Calu3 (cell line): ENCODE measurements around the gene ZNF544. TPM values are rescaled to one million over a fixed set of nuclear protein-coding genes. Genes with fewer than 3 reads are reported as not detected.

ENCODE experiments used
- BruUV-seq: library from RNA; stranded (reverse); fragments of 400-500 nt; replicated peaks from 2 replicates; lab custom pipeline; 2021; lab: Mats Ljungman, UMichigan
- CTCF ChIA-PET: fragments of 300-600 bp; sonication (Branson Sonifier 250); formaldehyde crosslinking; loops from one replicate; lab custom pipeline; 2022; ENCODE audit warnings: antibody characterized with exemption; lab: Charles Lee
- DNase-seq: peaks from one replicate; pipeline ENCODE4 v3.0.0; 2022
- H3K27ac Mint-ChIP-seq: one replicate; pipeline ENCODE4 v1.8.0; 2022; ENCODE audit warnings: mixed read lengths; ENCODE audit not compliant: unreplicated experiment
- H3K27me3 Mint-ChIP-seq: one replicate; pipeline ENCODE4 v1.8.0; 2022; ENCODE audit warnings: mixed read lengths; ENCODE audit not compliant: unreplicated experiment
- H3K36me3 Mint-ChIP-seq: one replicate; pipeline ENCODE4 v1.8.0; 2022; ENCODE audit warnings: mild to moderate bottlenecking, moderate library complexity, mixed read lengths; ENCODE audit not compliant: insufficient read depth, unreplicated experiment
- H3K4me1 Mint-ChIP-seq: one replicate; pipeline ENCODE4 v1.8.0; 2022; ENCODE audit warnings: mild to moderate bottlenecking, low read depth, mixed read lengths; ENCODE audit not compliant: unreplicated experiment
- H3K4me3 Mint-ChIP-seq: one replicate; pipeline ENCODE4 v1.8.0; 2022; ENCODE audit warnings: mild to moderate bottlenecking, low read depth, moderate library complexity, mixed read lengths; ENCODE audit not compliant: unreplicated experiment
- H3K9me3 Mint-ChIP-seq: one replicate; pipeline ENCODE4 v1.8.0; 2022; ENCODE audit warnings: low read depth, mixed read lengths; ENCODE audit not compliant: unreplicated experiment
- intact Hi-C: fragments of 100-400 bp; cut with micrococcal nuclease; formaldehyde crosslinking; loops from one replicate; pipeline ENCODE4 v1.10.0; 2022; ENCODE audit not compliant: unreplicated experiment
- total RNA-seq: library from RNA; stranded (reverse); gene quantifications from 2 replicates; pipeline ENCODE4 v1.2.3, GENCODE V29; 2022
- TF ChIP-seq, protein P1 (sequence below): fragments of 200-600 bp; IDR thresholded peaks from one replicate; pipeline ENCODE4 v1.8.0; 2022; ENCODE audit warnings: antibody characterized with exemption; ENCODE audit not compliant: unreplicated experiment

The ZNF544 gene
- total RNA-seq, 1 experiment from 2014 or later, result 65.3 TPM

GRCh38 chr19:58279042-58279924 is 50.6 kb downstream of the ZNF544 start:
- CTCF ChIA-PET, result no interaction called here
- Mint-ChIP-seq H3K4me3 (peak overlapping the region; percentile 96), H3K27ac (peak overlapping the region; percentile 96), H3K27me3 (no peaks in the 10 kb centered on the region), H3K4me1 (peaks cover 10% of the 10 kb centered on the region), H3K36me3 (peaks cover 59% of the 10 kb centered on the region), H3K9me3 (peaks cover 18% of the 10 kb centered on the region)
- no TSS peak for BruUV-seq
- TF ChIP-seq, protein P1, sequence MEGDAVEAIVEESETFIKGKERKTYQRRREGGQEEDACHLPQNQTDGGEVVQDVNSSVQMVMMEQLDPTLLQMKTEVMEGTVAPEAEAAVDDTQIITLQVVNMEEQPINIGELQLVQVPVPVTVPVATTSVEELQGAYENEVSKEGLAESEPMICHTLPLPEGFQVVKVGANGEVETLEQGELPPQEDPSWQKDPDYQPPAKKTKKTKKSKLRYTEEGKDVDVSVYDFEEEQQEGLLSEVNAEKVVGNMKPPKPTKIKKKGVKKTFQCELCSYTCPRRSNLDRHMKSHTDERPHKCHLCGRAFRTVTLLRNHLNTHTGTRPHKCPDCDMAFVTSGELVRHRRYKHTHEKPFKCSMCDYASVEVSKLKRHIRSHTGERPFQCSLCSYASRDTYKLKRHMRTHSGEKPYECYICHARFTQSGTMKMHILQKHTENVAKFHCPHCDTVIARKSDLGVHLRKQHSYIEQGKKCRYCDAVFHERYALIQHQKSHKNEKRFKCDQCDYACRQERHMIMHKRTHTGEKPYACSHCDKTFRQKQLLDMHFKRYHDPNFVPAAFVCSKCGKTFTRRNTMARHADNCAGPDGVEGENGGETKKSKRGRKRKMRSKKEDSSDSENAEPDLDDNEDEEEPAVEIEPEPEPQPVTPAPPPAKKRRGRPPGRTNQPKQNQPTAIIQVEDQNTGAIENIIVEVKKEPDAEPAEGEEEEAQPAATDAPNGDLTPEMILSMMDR, result no peak
- intact Hi-C loops, result no loop called here
- DNase-seq, result peak; percentile 74

- intact Hi-C loops, result no loop called here
- CTCF ChIA-PET, result no interaction called here
- DNase-seq, result no peak
- TF ChIP-seq, protein P1, result no peak
- H3K27ac Mint-ChIP-seq, result peak overlapping the region; percentile 18
- H3K4me1 Mint-ChIP-seq, result peaks cover 10% of the 10 kb centered on the region
- peak overlapping the region; percentile 96 for H3K4me3 Mint-ChIP-seq
- H3K9me3 Mint-ChIP-seq, result peaks cover 18% of the 10 kb centered on the region
- TSS peak; percentile 50 for BruUV-seq
- H3K27me3 Mint-ChIP-seq, result no peaks in the 10 kb centered on the region
- H3K36me3 Mint-ChIP-seq, result peaks cover 63% of the 10 kb centered on the region
Measured at GRCh38 chr19:58279925-58280316, 51.2 kb downstream of the ZNF544 start.

DNA sequence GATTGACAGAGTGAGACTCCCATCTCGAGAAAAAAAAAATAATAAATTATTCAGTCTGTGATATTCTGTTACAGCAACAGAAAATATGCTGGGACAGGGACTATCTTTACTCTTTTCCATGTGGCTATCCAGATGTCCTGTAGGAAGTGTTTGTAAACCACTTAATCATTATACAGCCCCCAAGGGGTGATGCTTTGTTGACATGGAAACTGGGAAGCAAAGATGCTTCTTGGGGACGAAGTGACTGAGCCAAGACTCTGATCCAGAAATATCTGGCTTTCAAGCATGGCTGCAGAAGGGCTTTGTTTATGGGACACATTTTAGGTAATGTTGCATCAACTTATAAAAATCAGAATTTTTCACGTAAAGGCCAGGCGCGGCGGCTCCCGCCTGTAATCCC is 55.5 kb downstream of the ZNF544 start:
- intact Hi-C loops, result no loop called here
- peaks cover 10% of the 10 kb centered on the region for H3K4me1 Mint-ChIP-seq
- peaks cover 21% of the 10 kb centered on the region for H3K9me3 Mint-ChIP-seq
- H3K27me3 Mint-ChIP-seq, result no peaks in the 10 kb centered on the region
- peaks cover 76% of the 10 kb centered on the region for H3K36me3 Mint-ChIP-seq
- no peak for DNase-seq
- no peak overlapping the region for H3K4me3 Mint-ChIP-seq
- no peak overlapping the region for H3K27ac Mint-ChIP-seq
- BruUV-seq, result no TSS peak
- TF ChIP-seq, protein P1, result no peak
- CTCF ChIA-PET, result no interaction called here

DNA sequence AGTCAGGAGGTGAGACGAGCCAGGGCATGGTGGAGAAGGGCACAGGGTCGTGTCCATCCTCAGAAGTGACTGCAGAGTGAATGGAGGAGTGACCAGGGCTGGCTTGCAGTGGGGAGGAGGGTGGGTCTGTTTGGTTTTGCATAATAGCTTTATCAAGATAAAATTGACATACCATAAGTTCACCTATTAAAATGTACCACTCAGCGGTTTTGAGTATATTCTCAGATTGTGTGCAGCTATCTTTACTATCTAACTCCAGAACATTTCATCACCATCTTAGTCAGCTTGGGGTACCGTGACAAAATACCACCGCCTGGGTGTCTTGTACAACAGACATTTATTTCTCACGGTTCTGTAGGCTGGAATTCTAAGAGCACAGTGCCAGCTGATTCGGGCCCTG is 63.2 kb downstream of the ZNF544 start:
- intact Hi-C loops, result no loop called here
- H3K36me3 Mint-ChIP-seq, result peaks cover 96% of the 10 kb centered on the region
- TF ChIP-seq, protein P1, result no peak
- CTCF ChIA-PET, result no interaction called here
- DNase-seq, result no peak
- H3K27me3 Mint-ChIP-seq, result no peaks in the 10 kb centered on the region
- no TSS peak for BruUV-seq
- no peak overlapping the region for H3K4me3 Mint-ChIP-seq
- no peaks in the 10 kb centered on the region for H3K4me1 Mint-ChIP-seq
- H3K9me3 Mint-ChIP-seq, result peaks cover 23% of the 10 kb centered on the region
- no peak overlapping the region for H3K27ac Mint-ChIP-seq
